K562 (cell line): ENCODE data around the gene MYMK. TPM values are rescaled to one million over a fixed set of nuclear protein-coding genes. Genes with fewer than 3 reads are reported as not detected.

Experiments
- ATAC-seq: fragments of 200-7000 bp; cut with Tn5 transposase; 3 replicates; pipeline ENCODE4 v1.9.1; 2020; ENCODE audit warnings: moderate library complexity
- BruUV-seq: library from RNA; stranded (reverse); fragments of 400-500 nt; replicated peaks from 2 replicates; lab custom pipeline; 2021; lab: Mats Ljungman, UMichigan
- CTCF ChIA-PET: fragments of 300-600 bp; formaldehyde crosslinking; extraction: SDS; loops from one replicate; lab custom pipeline; 2021; ENCODE audit warnings: low intra/inter-chr PET ratio; lab: Yijun Ruan, JAX
- POLR2A ChIA-PET: fragments of 300-600, 350-650 bp; sonication (Branson Sonifier 250); formaldehyde crosslinking; extraction: SDS; loops from one replicate; lab custom pipeline; 2021; ENCODE audit warnings: antibody characterized with exemption, inconsistent platforms; lab: Yijun Ruan, JAX
- DNase-seq, 4 experiments: peaks; one replicate each; pipeline versions ENCODE4 v3.0.0 to v3.0.0-alpha.2; 2011 to 2018; ENCODE audit warnings: low spot score in 3 of 4, mixed read lengths in 3 of 4; ENCODE audit errors: extremely low read depth in 1 of 4
- FAIRE-seq: peaks from 2 replicates; lab custom pipeline; 2011; peaks lifted over from hg19 to GRCh38; lab: Jason Lieb, UNC
- H2AFZ ChIP-seq: 2 replicates; pipeline ENCODE4 v1.6.0; 2011; ENCODE audit warnings: low read depth, low read length, control low read depth, inconsistent platforms
- H3K27ac ChIP-seq: fragments of 200-600 bp; 3 replicates; pipeline ENCODE4 v1.8.0; 2011; ENCODE audit warnings: low read depth, mild to moderate bottlenecking, control low read depth, inconsistent platforms, low read length, moderate library complexity, mixed read lengths; ENCODE audit errors: extremely low read depth
- H3K27me3 ChIP-seq, 2 experiments: fragments of 300-600 bp in 1 of 2; 2 replicates in 1 of 2; 3 replicates in 1 of 2; pipeline versions ENCODE4 v1.6.0 to v1.8.0; 2011; ENCODE audit warnings: inconsistent platforms in 2 of 2, low read length in 2 of 2, mild to moderate bottlenecking in 1 of 2, mixed read lengths in 1 of 2, moderate library complexity in 1 of 2; ENCODE audit not compliant: control insufficient read depth in 2 of 2, insufficient read depth in 2 of 2
- H3K36me3 ChIP-seq: fragments of 300-600 bp; 3 replicates; pipeline ENCODE4 v1.8.0; 2011; ENCODE audit warnings: mild to moderate bottlenecking, low read length, inconsistent platforms; ENCODE audit not compliant: control insufficient read depth, insufficient read depth
- H3K4me1 ChIP-seq, 2 experiments: fragments of 200-600 bp in 1 of 2; replicated peaks in 1 of 2; 2 replicates in 1 of 2; 3 replicates in 1 of 2; pipeline versions ENCODE4 v1.5.1 to v1.8.0; 2011; ENCODE audit warnings: inconsistent platforms in 2 of 2, low read length in 2 of 2, mild to moderate bottlenecking in 1 of 2, mixed read lengths in 1 of 2, moderate library complexity in 1 of 2; ENCODE audit not compliant: control insufficient read depth in 2 of 2, insufficient read depth in 2 of 2
- H3K4me2 ChIP-seq: 2 replicates; pipeline ENCODE4 v1.6.1; 2011; ENCODE audit warnings: low read length, control low read depth, inconsistent platforms, mixed read lengths; ENCODE audit not compliant: insufficient read depth
- H3K4me3 ChIP-seq: fragments of 200-600 bp; sonication (generic), shearing (Covaris generic); 2 replicates; pipeline ENCODE4 v1.5.1; 2016; ENCODE audit warnings: control low read depth, inconsistent platforms
- H3K79me2 ChIP-seq: fragments of 200-600 bp; 3 replicates; pipeline ENCODE4 v1.8.0; 2011; ENCODE audit warnings: low read length, inconsistent platforms; ENCODE audit not compliant: control insufficient read depth, insufficient read depth
- H3K9ac ChIP-seq, 2 experiments: 2 replicates each; pipeline versions ENCODE4 v1.6.0 to v1.6.1; 2011; ENCODE audit warnings: low read depth in 2 of 2, low read length in 2 of 2, control low read depth in 1 of 2, inconsistent platforms in 1 of 2, mild to moderate bottlenecking in 1 of 2, mixed read lengths in 1 of 2; ENCODE audit not compliant: insufficient read depth in 1 of 2
- H3K9me1 ChIP-seq: one replicate; pipeline ENCODE4 v1.6.0; 2011; ENCODE audit warnings: inconsistent platforms, mild to moderate bottlenecking, low read length, moderate library complexity; ENCODE audit not compliant: control insufficient read depth, insufficient read depth
- H3K9me3 ChIP-seq: replicated peaks from 2 replicates; pipeline ENCODE4 v1.5.1; 2011; ENCODE audit warnings: low read depth, low read length, inconsistent platforms; ENCODE audit not compliant: control insufficient read depth, insufficient read depth
- H4K20me1 ChIP-seq: replicated peaks from 2 replicates; pipeline ENCODE4 v1.6.1; 2011; ENCODE audit warnings: low read length, inconsistent platforms, mixed read lengths; ENCODE audit not compliant: control insufficient read depth, insufficient read depth
- CBFB ChIP-seq: sonication (generic); formaldehyde crosslinking; IDR thresholded peaks from 2 replicates; pipeline ENCODE4 v1.4.0; 2020; ENCODE audit warnings: mild to moderate bottlenecking, missing genetic modification reagents
- MEF2A ChIP-seq: IDR thresholded peaks from 2 replicates; pipeline ENCODE4 v1.6.1; 2011; ENCODE audit warnings: low read depth, mild to moderate bottlenecking, low read length, moderate library complexity; ENCODE audit not compliant: control insufficient read depth
- SMARCB1 ChIP-seq: IDR thresholded peaks from 2 replicates; pipeline ENCODE4 v1.6.1; 2011; ENCODE audit warnings: improper control_type of control experiment, low read depth; ENCODE audit not compliant: insufficient read length
- SPI1 ChIP-seq: IDR thresholded peaks from 2 replicates; pipeline ENCODE4 v1.6.1; 2011; ENCODE audit warnings: low read depth, low read length, control low read depth, borderline replicate concordance
- TRIM24 ChIP-seq, 2 experiments: fragments of 450-650 bp; IDR thresholded peaks; 2 replicates each; pipeline ENCODE4 v1.6.1; 2016
- TRIM28 ChIP-seq: fragments of 450-650 bp; IDR thresholded peaks from 2 replicates; pipeline ENCODE4 v1.6.1; 2017
- XRCC3 ChIP-seq: fragments of 450-650 bp; IDR thresholded peaks from 2 replicates; pipeline ENCODE4 v1.6.1; 2017; ENCODE audit warnings: mild to moderate bottlenecking, moderate library complexity
- ZBTB8A ChIP-seq: fragments of 450-650 bp; IDR thresholded peaks from 2 replicates; pipeline ENCODE4 v1.6.1; 2018; ENCODE audit warnings: mild to moderate bottlenecking, moderate library complexity; ENCODE audit not compliant: partially characterized antibody
- WGBS: fragments of 100-300 bp; shearing (Covaris generic); methylation state at CpG from one replicate; pipeline ENCODE4 v1.1.6; 2016; ENCODE audit warnings: low coverage, mixed read lengths; ENCODE audit not compliant: insufficient coverage; ENCODE audit errors: missing lambda C conversion rate; 5-methylcytosine and 5-hydroxymethylcytosine counted together
- in situ Hi-C: fragments of 300-500 bp; cut with MboI; formaldehyde crosslinking; loops from 4 replicates; pipeline ENCODE4 v1.15.0; 2018; ENCODE audit warnings: inconsistent platforms, mixed read lengths
- intact Hi-C: fragments of 100-400 bp; cut with micrococcal nuclease; formaldehyde crosslinking; loops from 2 replicates; pipeline ENCODE4 v1.14.2; 2022
- polyA plus RNA-seq, 8 experiments: library from polyadenylated mRNA; depleted of rRNA in 4 of 8; stranded (reverse) in 5 of 8; unstranded in 3 of 8; fragments of >200 nt; fragmentation: Nextera tagmentation in 2 of 8; fragmentation: Illumina TruSeq in 1 of 8; extraction: Ambion mirVana in 2 of 8; extraction: Trizol in 1 of 8; gene quantifications; 2 replicates each; pipeline versions ENCODE4 v1.2.1 to v1.2.3, GENCODE V29; 2011 to 2014; ENCODE audit warnings: inconsistent platforms in 1 of 8, missing spikeins in 1 of 8
- total RNA-seq, 7 experiments: library from RNA; depleted of rRNA in 6 of 7; stranded (reverse); fragments of >200 nt in 6 of 7; fragmentation: Illumina TruSeq in 2 of 7; extraction: Trizol in 2 of 7; gene quantifications; 2 replicates each; pipeline versions ENCODE4 v1.2.1 to v1.2.3, GENCODE V29; 2011 to 2021; ENCODE audit warnings: low replicate concordance in 1 of 7
- TF ChIP-seq, protein P1 (sequence below): fragments of 450-650 bp; IDR thresholded peaks from 2 replicates; pipeline ENCODE4 v1.6.1; 2014; ENCODE audit warnings: low read depth, mild to moderate bottlenecking, moderate library complexity, borderline replicate concordance
- TF ChIP-seq, protein P2 (sequence below): fragments of 450-650 bp; IDR thresholded peaks from 2 replicates; pipeline ENCODE4 v1.6.1; 2018; ENCODE audit warnings: mild to moderate bottlenecking, low read depth; ENCODE audit not compliant: partially characterized antibody
- TF ChIP-seq, protein P3 (sequence below): fragments of 450-650 bp; IDR thresholded peaks from 2 replicates; pipeline ENCODE4 v1.6.1; 2016; ENCODE audit warnings: antibody characterized with exemption

The MYMK gene
- total and polyA plus RNA-seq, 9 of the 15 experiments (the other 6 are each of a cell fraction or from before 2014, with no cell fraction given), result not detected

DNA sequence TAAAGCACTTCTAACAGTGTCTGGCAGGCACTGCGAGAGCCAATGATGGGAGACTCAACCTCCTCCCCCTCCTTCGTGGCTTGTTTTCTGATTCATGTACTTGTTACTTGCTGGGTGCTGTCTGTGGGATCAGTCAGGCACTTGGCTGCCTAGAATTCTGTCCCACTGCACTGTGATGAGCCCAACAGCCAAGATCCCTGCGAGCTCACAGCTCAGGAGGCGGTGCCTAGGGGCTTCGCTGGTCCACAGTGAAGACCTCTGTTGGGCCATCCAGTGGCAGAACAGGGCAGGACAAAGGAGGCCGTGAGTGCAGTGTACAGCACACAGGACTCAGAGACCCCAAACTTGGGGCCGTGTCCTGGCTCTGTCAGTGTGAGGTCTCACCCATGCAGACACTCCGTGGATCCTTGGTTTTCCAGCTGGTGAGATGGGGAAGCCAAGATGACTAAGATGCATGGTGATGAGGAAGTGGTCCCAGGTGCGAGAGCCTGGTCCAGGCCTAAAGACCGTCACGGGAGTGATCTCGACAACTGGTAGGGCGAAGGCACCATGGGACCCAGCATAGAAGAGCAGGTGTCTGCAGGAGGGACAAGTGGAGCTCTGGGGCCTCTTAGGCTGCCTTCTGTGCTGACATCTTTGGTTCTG, 19.5 kb downstream of the MYMK start:
- no peaks in the 10 kb centered on the region for H3K79me2 ChIP-seq
- ChIA-PET POLR2A (interaction anchor here (0.7 to 1.5 kb wide), 4 partner anchors 8 to 189 kb away, joined by 3 to 9 read pairs (median 4); partner anchors contain the start of gene MYMK), CTCF (no interaction called here)
- FAIRE-seq (no peak), ATAC-seq (peak; percentile 18), DNase-seq (no peak)
- H3K4me2 ChIP-seq, result peak overlapping the region; percentile 18; the same call in 1 of the 2 replicates
- H3K9me1 ChIP-seq, result no peaks in the 10 kb centered on the region
- peak overlapping the region; percentile 73; the same call in 1 of the 2 replicates for H2AFZ ChIP-seq
- no peaks in the 10 kb centered on the region for H3K36me3 ChIP-seq
- intact Hi-C loops, result no loop called here
- peaks cover 4% of the 10 kb centered on the region; the same call in 1 of the 2 replicates for H4K20me1 ChIP-seq
- no peak overlapping the region for H3K27ac ChIP-seq
- in situ Hi-C loops, result no loop called here
- H3K27me3 ChIP-seq, result peaks cover 3 to 21% of the 10 kb centered on the region in 2 experiments; a peak in 3 of 5 replicates
- no peak for TF ChIP-seq CBFB (CRISPR knock-in tag)
- TF ChIP-seq SMARCB1, result no peak
- TF ChIP-seq SPI1, result peak; percentile 20; the same call in 1 of the 2 replicates
- peaks cover 21 to 30% of the 10 kb centered on the region in 2 experiments for H3K4me1 ChIP-seq
- H3K9me3 ChIP-seq, result no peaks in the 10 kb centered on the region
- H3K4me3 ChIP-seq, result no peak overlapping the region
- peak overlapping the region in 1 of 2 experiments; percentile 74; a peak in 2 of 4 replicates for H3K9ac ChIP-seq
- WGBS, result 44% methylated on average over 12 of the region's 13 CpGs
- no TSS peak for BruUV-seq

DNA sequence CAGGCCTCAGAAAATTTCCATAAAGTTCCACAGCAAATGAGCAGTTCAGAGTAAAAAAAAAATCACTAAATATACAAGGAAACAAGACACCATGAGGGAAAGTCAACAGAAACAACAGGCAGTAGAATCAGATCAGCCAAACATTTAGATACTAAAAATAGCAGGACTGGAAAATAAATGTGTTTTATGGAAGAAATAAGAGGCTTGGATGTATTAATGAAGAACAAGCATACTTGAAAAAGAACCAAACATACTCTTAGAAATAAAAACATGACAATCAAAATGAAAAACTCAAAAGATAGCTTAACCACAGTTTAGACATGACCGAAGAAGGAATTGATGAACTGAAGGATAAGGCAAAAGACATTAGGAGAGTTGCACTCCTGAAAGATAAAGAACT, 22.6 kb downstream of the MYMK start:
- in situ Hi-C loops, result no loop called here
- no peak overlapping the region for H3K4me2 ChIP-seq
- H3K9me1 ChIP-seq, result no peaks in the 10 kb centered on the region
- no peak overlapping the region for H3K9ac ChIP-seq
- H2AFZ ChIP-seq, result no peak overlapping the region
- DNase-seq (no peak), ATAC-seq (no peak), FAIRE-seq (no peak)
- ChIA-PET CTCF (no interaction called here), POLR2A (no interaction called here)
- H3K9me3 ChIP-seq, result no peaks in the 10 kb centered on the region
- H3K27me3 ChIP-seq, result peaks cover 6 to 29% of the 10 kb centered on the region in 2 experiments; a peak in 4 of 5 replicates
- no peak overlapping the region for H3K4me3 ChIP-seq
- peaks cover 20 to 21% of the 10 kb centered on the region in 2 experiments for H3K4me1 ChIP-seq
- BruUV-seq, result no TSS peak
- no peaks in the 10 kb centered on the region for H3K79me2 ChIP-seq
- 0 out of 2 replicates have a peak, but pooled peaks cover 4% of the 10 kb centered on the region for H4K20me1 ChIP-seq
- no peak overlapping the region for H3K27ac ChIP-seq
- H3K36me3 ChIP-seq, result no peaks in the 10 kb centered on the region
- WGBS, result 27% methylated on average over 1 of the region's 1 CpG
- intact Hi-C loops, result no loop called here
- TF ChIP-seq XRCC3, result no peak
- TF ChIP-seq, protein P1, sequence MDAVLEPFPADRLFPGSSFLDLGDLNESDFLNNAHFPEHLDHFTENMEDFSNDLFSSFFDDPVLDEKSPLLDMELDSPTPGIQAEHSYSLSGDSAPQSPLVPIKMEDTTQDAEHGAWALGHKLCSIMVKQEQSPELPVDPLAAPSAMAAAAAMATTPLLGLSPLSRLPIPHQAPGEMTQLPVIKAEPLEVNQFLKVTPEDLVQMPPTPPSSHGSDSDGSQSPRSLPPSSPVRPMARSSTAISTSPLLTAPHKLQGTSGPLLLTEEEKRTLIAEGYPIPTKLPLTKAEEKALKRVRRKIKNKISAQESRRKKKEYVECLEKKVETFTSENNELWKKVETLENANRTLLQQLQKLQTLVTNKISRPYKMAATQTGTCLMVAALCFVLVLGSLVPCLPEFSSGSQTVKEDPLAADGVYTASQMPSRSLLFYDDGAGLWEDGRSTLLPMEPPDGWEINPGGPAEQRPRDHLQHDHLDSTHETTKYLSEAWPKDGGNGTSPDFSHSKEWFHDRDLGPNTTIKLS, result no peak
- peak; percentile 86 for TF ChIP-seq MEF2A
- TF ChIP-seq, protein P2, sequence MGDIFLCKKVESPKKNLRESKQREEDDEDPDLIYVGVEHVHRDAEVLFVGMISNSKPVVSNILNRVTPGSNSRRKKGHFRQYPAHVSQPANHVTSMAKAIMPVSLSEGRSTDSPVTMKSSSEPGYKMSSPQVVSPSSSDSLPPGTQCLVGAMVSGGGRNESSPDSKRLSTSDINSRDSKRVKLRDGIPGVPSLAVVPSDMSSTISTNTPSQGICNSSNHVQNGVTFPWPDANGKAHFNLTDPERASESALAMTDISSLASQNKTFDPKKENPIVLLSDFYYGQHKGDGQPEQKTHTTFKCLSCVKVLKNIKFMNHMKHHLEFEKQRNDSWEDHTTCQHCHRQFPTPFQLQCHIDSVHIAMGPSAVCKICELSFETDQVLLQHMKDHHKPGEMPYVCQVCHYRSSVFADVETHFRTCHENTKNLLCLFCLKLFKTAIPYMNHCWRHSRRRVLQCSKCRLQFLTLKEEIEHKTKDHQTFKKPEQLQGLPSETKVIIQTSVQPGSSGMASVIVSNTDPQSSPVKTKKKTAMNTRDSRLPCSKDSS, result peak; percentile 85
- no peak for TF ChIP-seq ZBTB8A
- peak in 1 of 2 experiments; percentile 43; a peak in 1 of 4 replicates for TF ChIP-seq TRIM24 (IDR thresholded peaks at IDR 0.05)
- TF ChIP-seq, protein P3, sequence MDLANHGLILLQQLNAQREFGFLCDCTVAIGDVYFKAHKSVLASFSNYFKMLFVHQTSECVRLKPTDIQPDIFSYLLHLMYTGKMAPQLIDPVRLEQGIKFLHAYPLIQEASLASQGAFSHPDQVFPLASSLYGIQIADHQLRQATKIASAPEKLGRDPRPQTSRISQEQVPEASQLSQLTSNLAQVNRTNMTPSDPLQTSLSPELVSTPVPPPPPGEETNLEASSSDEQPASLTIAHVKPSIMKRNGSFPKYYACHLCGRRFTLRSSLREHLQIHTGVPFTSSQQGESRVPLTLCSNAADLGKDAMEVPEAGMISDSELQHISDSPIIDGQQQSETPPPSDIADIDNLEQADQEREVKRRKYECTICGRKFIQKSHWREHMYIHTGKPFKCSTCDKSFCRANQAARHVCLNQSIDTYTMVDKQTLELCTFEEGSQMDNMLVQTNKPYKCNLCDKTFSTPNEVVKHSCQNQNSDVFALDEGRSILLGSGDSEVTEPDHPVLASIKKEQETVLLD, result no peak
- peak; percentile 85 for TF ChIP-seq TRIM28
